Caki2 (cell line): ENCODE results near the gene POGK. TPM values are rescaled to one million over a fixed set of nuclear protein-coding genes. Genes with fewer than 3 reads are reported as not detected.
"Not testable (repeated sequence)": the region's sequence is repeated elsewhere in the genome, so short reads cannot be mapped to it uniquely, and the experiment has no call there.

ENCODE experiments used
- DNase-seq: peaks from one replicate; pipeline ENCODE4 v3.0.0-alpha.2; 2015; ENCODE audit warnings: low read depth
- in situ Hi-C: cut with HindIII; loops from 2 replicates; pipeline ENCODE4 v1.10.0; 2016; ENCODE audit warnings: low sequenced_read_pairs, low pct_unique_long_range_greater_than_20kb, mixed read lengths
- total RNA-seq: library from RNA; depleted of rRNA; stranded (reverse); fragments of >200 nt; shearing (Covaris generic); gene quantifications from 2 replicates; pipeline ENCODE4 v1.2.3, GENCODE V29; 2014; ENCODE audit warnings: low replicate concordance

POGK gene
- total RNA-seq, 1 experiment from 2014 or later, result 65.5 TPM

DNA sequence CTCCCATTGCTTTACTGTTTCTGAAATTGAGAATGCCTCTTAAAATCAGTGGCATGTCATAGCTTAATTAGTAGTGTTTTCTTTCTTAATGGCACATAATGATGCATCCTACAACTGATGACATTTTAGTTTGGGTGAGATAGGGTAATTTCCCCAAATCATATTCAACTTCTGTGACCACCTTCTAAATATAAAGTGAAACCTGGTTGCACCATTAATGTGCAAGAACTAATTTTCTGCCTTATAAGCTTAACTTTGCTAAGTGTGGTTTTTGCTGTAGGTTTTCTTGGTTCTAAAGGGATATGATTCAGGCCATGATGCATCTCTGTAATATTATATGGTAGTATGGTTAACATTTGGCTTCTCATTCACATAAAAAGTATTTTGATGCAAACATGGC, 8.9 kb downstream of the POGK start:
- in situ Hi-C loops, result no loop called here
- no peak for DNase-seq

DNA sequence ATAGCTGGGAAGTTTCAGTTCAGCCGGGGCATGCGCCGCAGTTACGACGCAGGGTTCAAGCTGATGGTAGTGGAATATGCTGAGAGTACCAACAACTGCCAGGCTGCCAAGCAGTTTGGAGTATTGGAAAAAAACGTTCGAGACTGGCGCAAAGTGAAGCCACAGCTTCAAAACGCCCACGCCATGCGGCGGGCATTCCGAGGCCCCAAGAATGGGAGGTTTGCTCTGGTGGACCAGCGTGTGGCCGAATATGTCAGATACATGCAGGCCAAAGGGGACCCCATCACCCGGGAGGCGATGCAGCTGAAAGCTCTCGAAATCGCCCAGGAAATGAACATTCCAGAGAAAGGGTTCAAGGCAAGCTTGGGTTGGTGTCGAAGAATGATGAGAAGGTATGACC, 9.9 kb downstream of the POGK start:
- DNase-seq, result no peak
- in situ Hi-C loops, result no loop called here

DNA sequence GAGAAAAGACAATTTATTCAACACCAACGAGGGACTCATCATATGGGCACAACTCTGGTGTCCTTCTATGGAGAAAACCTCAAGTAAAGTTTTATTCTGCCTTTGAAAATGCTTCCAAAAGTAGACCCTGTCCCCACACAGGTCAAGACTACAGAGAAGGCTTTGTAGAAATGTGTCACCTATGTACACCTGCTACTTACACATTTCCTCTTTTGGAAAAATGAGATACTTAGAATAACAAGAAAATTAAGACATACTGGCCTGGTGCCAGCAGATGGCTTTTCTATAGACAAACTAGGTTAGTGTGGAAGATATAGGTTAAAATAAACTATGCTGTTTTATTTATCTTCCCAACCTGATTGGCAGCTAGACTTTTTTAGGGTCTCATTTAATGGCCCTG, 13.6 kb downstream of the POGK start:
- no peak for DNase-seq
- in situ Hi-C loops, result no loop called here

DNA sequence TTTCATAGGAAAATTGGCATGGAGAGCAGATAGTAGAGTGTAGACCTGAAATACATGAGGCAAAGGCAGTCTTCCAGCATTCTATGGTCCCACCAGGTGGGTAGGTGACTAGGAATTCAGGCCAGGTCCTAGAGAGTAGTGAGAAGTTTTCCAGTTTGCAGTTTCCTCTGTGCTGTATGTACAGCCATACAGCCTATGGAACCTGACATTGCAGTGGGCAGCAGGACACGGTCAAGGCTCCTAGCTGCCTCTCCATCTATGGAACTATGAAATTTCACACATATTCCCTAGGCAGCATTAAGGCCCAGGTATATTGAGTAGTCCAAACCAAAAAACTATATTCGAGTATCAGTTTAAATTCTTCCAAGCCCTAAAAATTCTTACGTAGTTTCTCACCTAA, 16.3 kb downstream of the POGK start:
- in situ Hi-C loops, result no loop called here
- no peak for DNase-seq

DNA sequence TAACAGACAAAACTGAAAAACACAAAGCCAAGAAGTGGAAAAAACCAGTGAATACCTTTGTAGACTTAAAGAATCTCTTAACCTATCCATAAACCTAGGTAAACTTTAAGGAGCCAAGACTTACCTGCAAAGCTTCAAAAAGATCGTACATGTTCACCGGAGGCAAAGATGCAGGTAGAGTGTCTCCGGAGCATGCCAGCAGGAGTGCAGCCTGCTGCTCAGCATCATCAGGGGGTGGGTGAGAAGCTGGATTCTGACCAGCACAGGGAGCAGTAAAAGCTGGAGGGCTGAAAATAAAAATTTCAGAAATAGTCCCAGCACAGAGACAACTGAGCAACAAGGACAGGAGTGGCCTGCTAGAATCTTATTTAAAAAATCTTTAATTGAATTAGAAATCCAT, 18.7 kb downstream of the POGK start:
- in situ Hi-C loops, result no loop called here
- no peak for DNase-seq

DNA sequence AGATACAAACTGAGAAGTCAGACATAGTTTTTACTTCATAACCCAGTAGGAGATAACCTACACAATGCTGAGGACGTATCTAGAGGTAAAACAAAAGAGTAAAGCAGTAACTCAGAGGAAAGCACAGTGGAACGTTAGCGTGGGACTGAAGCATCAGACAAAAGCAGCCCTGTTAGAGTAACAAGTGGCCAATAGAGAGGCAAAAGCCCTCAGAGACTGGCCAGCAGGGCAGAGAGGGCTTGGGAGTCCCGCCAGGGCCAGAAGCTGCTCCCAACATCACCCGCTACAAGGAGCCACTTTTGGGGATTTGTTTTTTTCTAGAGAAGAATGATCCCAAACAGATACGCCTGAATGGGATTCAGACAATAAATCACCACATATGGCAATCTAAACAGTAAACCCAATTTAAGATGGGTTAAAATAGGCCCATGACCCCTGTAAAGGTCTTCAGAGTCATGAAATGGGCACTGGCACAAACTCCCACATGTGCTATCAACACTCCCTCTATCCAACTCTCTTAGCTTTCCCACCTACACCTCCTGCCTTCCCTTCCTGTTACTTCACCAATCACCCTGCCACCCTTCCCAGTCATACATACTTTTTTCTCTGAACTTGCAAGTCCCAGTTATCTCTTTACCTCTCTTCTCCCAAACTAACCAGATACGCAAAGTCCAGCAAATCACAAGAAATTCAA, 19.6 kb downstream of the POGK start:
- no peak for DNase-seq
- in situ Hi-C loops, result no loop called here

DNA sequence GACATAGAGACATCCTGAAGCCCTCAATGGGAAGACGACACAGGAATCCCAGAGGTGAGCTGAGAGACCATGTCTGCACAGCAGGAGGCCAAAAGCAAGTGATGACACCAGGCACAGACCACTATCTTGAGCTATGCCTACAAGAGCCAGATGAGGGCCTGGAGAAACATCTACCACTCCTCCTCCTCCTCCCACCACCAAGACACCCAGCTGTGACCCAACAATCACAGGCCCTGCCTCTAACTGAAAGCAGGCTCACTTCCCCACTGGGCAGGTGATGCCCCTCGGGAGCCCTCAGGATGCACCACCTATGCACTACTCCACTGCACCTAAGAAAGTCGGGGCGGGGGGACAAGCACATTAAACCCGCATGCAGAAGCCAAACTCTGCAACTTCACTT, 20.3 kb downstream of the POGK start:
- in situ Hi-C loops, result no loop called here
- DNase-seq, result no peak

DNA sequence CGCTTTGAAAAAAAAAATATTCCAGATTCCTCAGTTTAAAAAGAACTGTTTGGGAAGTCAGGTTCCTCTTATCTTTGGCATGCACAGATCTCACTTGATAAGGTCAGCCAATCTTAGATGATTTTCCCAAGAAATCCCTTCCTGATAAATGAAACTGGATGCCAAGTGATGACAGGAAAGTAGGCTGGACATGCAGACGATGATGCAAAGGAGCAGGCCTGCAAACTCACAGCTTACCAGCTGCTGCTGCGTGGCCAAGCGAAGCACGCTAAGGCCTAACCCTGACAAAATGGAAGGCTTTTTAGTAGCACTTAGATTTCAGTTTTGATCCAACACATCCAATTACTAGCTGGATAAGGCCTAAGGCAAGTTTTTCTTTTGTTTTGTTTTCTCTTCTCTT, 26.7 kb downstream of the POGK start:
- in situ Hi-C loops, result no loop called here
- DNase-seq, result no peak

DNA sequence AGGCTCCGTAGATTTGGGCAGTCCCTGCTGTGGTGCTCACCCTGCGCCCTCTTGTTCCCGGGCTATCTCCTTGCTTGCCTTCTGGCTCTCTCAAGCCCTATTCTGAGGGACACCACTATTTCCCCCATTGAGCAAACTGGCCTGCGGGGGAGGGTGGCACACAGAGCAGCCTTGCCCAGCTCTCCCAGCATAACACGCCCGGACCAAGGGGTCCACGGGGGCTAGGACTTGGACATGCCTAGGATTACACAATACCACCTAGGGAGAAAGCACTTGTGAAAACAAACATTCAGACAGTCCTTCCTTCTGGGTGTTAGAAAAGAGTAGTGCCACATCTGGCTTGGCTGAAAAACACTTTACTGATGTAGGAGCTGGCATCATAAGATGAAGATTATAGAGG, 29.4 kb downstream of the POGK start:
- in situ Hi-C loops, result no loop called here

DNA sequence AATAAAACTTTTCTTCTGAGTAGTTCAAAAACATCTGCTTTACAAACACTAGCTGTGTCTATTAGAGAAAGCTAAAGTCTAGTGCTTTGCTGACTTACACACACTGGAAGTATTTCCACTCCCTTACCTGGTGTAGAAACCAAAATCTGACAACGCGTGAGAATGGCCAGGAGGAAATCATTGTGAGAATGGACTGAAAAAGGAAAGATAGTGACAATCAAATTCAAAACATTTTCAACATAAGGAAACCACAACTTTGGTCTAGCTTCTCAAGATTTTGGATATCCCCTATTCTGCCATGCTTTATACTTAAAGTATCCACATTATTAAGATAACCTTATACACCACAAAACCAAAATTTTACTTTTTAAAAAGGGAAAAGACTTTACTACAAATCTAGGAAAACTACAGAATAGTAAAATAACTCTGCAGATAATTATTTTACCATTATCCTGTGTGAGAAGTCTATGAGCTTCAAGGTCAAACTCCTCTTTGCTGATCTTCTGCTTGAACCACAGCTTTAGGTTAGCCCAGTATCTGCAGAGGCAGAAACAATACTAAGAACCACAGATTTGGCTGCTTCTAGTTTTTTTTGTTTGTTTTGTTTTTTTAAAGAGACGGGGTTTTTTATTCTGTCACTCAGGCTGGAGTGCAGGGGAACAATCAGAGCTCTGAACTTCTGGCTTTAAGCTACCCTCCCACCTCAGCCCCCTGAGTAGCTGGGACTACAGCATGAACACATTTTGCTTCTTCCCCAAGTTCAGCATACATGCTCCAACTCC, 30.2 kb downstream of the POGK start:
- in situ Hi-C loops, result no loop called here
- no peak for DNase-seq

More for the DNA sequence above, 29.4 kb downstream of the POGK start:
- DNase-seq, result no peak

DNA sequence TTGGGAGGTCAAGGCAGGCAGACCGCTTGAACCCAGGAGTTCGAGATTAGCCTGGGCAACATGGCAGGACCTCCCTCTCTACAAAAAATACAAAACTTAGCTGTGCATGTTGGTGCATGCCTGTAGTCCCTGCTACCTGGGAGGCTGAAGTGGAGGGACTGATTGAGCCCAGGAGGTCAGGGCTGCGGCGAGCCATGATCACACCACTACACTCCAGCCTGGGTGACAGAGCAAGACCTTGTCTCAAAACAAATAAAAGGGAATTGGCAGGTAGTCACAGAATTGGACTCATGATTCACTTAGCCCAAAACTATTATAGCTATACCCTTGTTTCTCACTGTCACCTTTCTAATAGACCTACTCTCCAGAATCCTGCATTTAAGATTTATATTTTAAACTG, 31.3 kb downstream of the POGK start:
- in situ Hi-C loops, result no loop called here
- DNase-seq, result no peak

DNA sequence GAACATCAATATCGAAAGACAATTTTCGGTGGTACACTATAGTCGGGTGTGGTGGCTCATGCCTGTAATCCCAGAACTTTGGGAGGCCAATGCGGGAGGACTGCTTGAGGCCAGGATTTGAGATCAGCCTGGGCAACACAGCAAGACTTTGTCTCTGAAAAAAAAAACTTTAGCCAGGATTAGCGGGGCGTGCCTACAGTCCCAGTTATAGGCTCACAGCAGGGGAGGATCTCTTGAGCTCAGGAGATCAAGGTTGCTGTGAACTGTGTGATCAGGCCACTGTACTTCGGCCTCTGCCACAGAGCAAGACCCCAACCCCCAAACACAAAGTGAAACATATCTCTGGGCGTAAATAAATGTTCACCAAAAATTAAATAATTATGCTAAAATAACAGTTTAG, 35.2 kb downstream of the POGK start:
- in situ Hi-C loops, result no loop called here

DNA sequence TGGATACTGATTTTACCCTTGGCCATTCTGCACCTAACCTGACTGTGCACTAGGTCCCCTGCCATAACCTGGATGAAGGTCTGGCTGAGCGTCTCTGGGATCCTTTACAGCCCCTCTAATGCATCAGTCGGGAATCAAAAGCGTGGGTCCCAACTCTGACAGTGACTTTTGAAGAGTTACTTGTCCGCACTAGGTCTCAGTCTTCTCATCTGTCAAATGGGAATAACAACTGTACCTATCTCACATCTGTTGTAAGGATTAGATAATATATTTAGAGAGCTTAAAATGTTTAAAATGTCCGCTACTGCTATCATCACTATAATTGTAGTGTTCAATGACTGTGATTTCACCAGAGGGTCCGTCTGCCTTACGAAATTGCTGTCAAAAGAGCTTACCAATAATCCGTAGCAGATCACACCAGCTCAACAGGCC, 36.0 kb downstream of the POGK start:
- in situ Hi-C loops, result no loop called here
- no peak for DNase-seq

More for the DNA sequence above, 35.2 kb downstream of the POGK start:
- DNase-seq, result no peak

DNA sequence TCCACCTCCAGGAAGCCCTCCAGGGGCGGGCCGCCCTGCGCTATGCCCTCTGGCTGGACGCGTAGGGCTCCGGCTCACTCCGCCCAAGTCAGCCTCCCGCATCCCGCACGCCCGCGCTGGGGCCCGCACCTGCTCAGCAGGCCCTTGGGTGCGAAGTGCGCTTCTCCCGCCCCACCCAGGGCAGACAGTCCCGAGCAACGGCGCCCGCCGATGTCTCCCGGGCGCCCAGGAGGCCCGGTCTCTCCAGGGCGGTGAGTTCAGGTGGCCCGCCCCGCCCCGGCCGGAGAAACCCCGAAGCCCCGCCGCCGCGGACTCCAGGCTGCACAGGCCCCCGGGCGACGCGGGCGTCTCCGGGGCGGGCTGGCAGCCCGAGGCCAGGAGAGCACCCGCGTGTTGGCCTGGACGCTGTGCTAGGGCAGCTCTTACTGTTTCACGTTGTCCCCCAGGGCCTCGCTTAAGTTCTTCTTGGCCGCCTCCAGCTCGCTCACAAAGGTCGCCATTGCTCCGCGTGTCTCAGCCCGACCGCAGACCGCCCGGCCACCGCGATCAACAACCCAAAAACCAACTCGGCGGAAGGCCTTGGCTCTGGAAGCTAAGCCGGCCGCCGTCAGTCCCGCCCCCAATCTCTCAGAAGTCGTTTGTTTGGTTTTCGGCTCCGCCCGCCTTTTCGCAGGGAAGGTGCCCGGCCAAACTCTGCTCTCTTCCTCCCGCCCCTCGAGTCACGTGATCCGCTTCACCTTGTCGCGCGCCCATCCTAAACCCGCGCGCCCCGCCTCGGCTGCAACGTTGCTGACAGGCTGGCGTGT, 36.7 kb downstream of the POGK start, which contains the start of gene TADA1:
Gene TADA1 (minus strand): TSS at position 531 of the 806 bp plus-strand sequence. CDS start 31 bp downstream, at position 500.
- DNase-seq, result peak; percentile 98
- in situ Hi-C loops, result no loop called here

DNA sequence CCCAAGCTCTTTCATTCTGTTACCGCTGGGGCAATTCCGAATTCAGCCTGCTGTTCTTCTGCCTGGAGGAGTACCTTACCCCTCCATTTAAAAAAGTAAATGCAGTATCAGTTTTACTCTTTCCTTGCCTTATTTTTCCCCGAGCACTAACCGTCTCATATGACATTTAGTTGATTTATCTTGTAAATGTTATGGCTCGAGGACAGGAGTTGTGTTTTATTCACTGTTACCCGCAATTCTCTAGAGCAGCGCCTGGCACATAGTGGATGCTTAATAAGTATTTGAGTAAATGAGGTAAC, 37.2 kb downstream of the POGK start:
- no peak for DNase-seq
- in situ Hi-C loops, result no loop called here

DNA sequence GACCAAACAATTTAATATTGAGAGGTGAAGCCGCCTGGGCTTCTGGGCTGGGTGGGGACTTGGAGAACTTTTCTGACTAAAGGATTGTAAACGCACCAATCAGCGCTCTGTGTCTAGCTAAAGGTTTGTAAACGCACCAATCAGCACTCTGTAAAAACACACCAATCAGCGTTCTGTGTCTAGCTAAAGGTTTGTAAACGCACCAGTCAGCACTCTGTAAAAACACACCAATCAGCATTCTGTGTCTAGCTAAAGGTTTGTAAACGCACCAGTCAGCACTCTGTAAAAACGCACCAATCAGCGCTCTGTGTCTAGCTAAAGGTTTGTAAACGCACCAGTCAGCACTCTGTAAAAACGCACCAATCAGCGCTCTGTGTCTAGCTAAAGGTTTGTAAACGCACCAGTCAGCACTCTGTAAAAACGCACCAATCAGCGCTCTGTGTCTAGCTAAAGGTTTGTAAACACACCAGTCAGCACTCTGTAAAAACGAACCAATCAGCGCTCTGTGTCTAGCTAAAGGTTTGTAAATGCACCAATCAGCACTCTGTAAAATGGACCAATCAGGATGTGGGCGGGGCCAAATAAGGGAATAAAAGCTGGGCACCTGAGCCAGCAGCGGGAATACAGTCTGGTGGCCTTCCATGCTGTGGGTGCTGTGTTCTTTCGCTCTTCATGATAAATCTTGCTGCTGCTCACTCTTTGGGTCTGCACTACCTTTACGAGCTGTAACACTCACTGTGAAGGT, 39.1 kb downstream of the POGK start:
- in situ Hi-C loops, DNase-seq: not testable (repeated sequence)

DNA sequence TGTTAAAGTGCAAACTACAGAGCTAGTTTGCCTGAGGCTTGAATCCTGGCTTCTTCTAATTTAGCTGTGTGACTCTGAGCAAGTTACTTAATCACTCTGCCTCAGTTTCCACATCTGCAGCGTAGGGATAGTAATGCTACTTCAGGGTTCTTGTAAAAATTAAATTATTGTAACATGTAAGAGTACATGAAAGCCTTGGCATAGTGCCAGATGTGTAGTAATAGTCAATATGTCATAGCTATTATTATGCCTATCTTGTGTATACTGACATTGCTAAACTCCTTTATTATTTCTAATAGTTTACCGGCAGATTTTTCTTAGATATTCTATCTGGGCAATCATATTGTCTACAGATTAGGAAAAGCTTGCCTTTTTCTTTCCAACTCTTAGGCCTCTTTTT, 43.6 kb downstream of the POGK start:
- in situ Hi-C loops, result no loop called here
- no peak for DNase-seq

DNA sequence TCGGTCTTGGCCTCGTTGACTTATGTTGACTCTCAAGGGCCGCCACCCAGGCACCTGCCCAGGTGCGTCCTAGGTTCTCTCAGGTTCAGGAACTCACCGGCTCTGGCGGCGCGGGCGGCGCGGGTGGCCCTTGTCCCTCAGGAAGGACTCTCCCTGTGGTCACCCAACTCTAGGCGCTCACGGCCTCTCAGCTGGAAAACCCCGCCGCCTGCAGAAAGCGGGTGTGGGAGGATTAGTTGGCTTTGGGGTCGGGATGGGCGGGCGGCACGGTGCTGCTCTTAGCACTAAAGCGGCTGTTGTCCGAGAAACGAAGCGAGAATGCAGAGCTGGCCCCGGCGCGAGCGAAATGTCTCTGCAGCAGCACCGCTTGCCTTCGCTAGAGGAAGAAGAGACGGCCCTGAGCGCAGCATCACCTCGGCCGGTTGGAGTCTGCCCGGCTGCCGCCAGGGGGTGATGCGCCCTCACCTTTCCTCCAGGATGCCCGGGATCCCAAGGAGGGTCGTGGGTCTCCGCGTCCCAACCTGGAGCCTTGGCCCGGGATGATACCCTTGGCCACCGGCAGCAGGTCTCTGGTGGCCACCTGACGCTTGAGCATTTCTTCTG, 44.9 kb downstream of the POGK start:
- in situ Hi-C loops, result no loop called here
- DNase-seq, result no peak
